Neural cell (in vitro differentiated cells): ENCODE data around the gene PIK3R4. TPM values are rescaled to one million over a fixed set of nuclear protein-coding genes. Genes with fewer than 3 reads are reported as not detected.

Source experiments
- H2AFZ ChIP-seq: fragments of 200-600, 300-800 bp; sonication (generic), shearing (Covaris generic); 2 replicates; pipeline ENCODE4 v1.6.0; 2014; ENCODE audit warnings: low read depth, mild to moderate bottlenecking, antibody characterized with exemption, low read length, moderate library complexity
- H3F3A ChIP-seq: fragments of 200-600 bp; shearing (Covaris generic); 2 replicates; pipeline ENCODE4 v1.6.1; 2016; ENCODE audit warnings: mild to moderate bottlenecking, moderate library complexity, mixed read lengths, antibody characterized with exemption, low read length; ENCODE audit not compliant: insufficient read depth, poor library complexity, severe bottlenecking
- H3K27ac ChIP-seq: fragments of 200-600, 300-800 bp; sonication (generic), shearing (Covaris generic); 2 replicates; pipeline ENCODE4 v1.5.1; 2014; ENCODE audit warnings: mild to moderate bottlenecking, low read length, moderate library complexity
- H3K27me3 ChIP-seq: fragments of 300-800, 200-600 bp; sonication (generic), shearing (Covaris generic); 2 replicates; pipeline ENCODE4 v1.6.0; 2014; ENCODE audit warnings: mild to moderate bottlenecking, low read depth, low read length, moderate library complexity; ENCODE audit not compliant: insufficient read depth
- H3K36me3 ChIP-seq: fragments of 300-800, 200-600 bp; sonication (generic), shearing (Covaris generic); 2 replicates; pipeline ENCODE4 v1.5.1; 2014; ENCODE audit warnings: mild to moderate bottlenecking, antibody characterized with exemption, low read length, moderate library complexity; ENCODE audit not compliant: insufficient read depth
- H3K4me2 ChIP-seq: fragments of 300-800, 200-600 bp; sonication (generic), shearing (Covaris generic); 2 replicates; pipeline ENCODE4 v1.6.0; 2014; ENCODE audit warnings: mild to moderate bottlenecking, low read length
- H3K4me3 ChIP-seq: fragments of 300-800, 200-600 bp; sonication (generic), shearing (Covaris generic); 2 replicates; pipeline ENCODE4 v1.5.1; 2014; ENCODE audit warnings: mild to moderate bottlenecking, low read length, moderate library complexity
- H3K79me2 ChIP-seq: fragments of 200-600 bp; shearing (Covaris generic); replicated peaks from 2 replicates; pipeline ENCODE4 v1.6.0; 2014; ENCODE audit warnings: mild to moderate bottlenecking, low read length, moderate library complexity; ENCODE audit not compliant: insufficient read depth
- H3K9ac ChIP-seq: fragments of 300-800, 200-600 bp; sonication (generic), shearing (Covaris generic); 2 replicates; pipeline ENCODE4 v1.6.1; 2016; ENCODE audit warnings: mild to moderate bottlenecking, low read length, mixed read lengths
- H3K9me2 ChIP-seq: fragments of 200-600 bp; shearing (Covaris generic); 2 replicates; pipeline ENCODE4 v1.6.1; 2016; ENCODE audit warnings: mild to moderate bottlenecking, low read length, mixed read lengths; ENCODE audit not compliant: insufficient read depth
- H3K9me3 ChIP-seq: fragments of 200-600, 300-800 bp; sonication (generic), shearing (Covaris generic); 2 replicates; pipeline ENCODE4 v1.6.1; 2016; ENCODE audit warnings: mild to moderate bottlenecking, mixed run types, low read length, moderate library complexity, mixed read lengths
- H4K20me1 ChIP-seq: fragments of 200-600 bp; shearing (Covaris generic); 2 replicates; pipeline ENCODE4 v1.6.1; 2016; ENCODE audit warnings: mild to moderate bottlenecking, mixed run types; ENCODE audit not compliant: insufficient read depth
- CTCF ChIP-seq: fragments of 450-650 bp; IDR thresholded peaks from 2 replicates; pipeline ENCODE4 v1.5.1; 2014; ENCODE audit warnings: antibody characterized with exemption, mild to moderate bottlenecking, moderate library complexity; ENCODE audit not compliant: poor library complexity, severe bottlenecking
- EP300 ChIP-seq: fragments of 450-650 bp; conservative IDR thresholded peaks from 2 replicates; pipeline ENCODE4 v1.6.1; 2014; ENCODE audit warnings: antibody characterized with exemption, mild to moderate bottlenecking, moderate library complexity; ENCODE audit not compliant: poor library complexity, severe bottlenecking
- EZH2 ChIP-seq: fragments of 200-600, 300-800 bp; shearing (Covaris generic), sonication (generic); IDR thresholded peaks from 2 replicates; pipeline ENCODE4 v1.6.1; 2014; ENCODE audit warnings: antibody characterized with exemption, low read length, borderline replicate concordance, mild to moderate bottlenecking; ENCODE audit not compliant: insufficient read depth, poor library complexity, severe bottlenecking
- MXI1 ChIP-seq: fragments of 450-650 bp; conservative IDR thresholded peaks from 2 replicates; pipeline ENCODE4 v1.6.1; 2014; ENCODE audit warnings: antibody characterized with exemption, mild to moderate bottlenecking; ENCODE audit not compliant: poor library complexity, severe bottlenecking
- POLR2AphosphoS5 ChIP-seq: IDR thresholded peaks from 2 replicates; pipeline ENCODE4 v1.6.1; 2012
- RAD21 ChIP-seq: fragments of 450-650 bp; conservative IDR thresholded peaks from 2 replicates; pipeline ENCODE4 v1.6.1; 2014; ENCODE audit warnings: antibody characterized with exemption, mild to moderate bottlenecking, moderate library complexity
- REST ChIP-seq: IDR thresholded peaks from 2 replicates; pipeline ENCODE4 v1.6.1; 2012; ENCODE audit warnings: borderline replicate concordance
- SMC3 ChIP-seq: fragments of 450-650 bp; conservative IDR thresholded peaks from 2 replicates; pipeline ENCODE4 v1.6.1; 2014; ENCODE audit warnings: antibody characterized with exemption, mild to moderate bottlenecking, moderate library complexity; ENCODE audit not compliant: poor library complexity
- TAF1 ChIP-seq: IDR thresholded peaks from 2 replicates; pipeline ENCODE4 v1.6.1; 2012; ENCODE audit warnings: low read depth
- polyA plus RNA-seq: library from polyadenylated mRNA; depleted of rRNA; stranded (reverse); fragments of >200 nt; gene quantifications from 2 replicates; pipeline ENCODE4 v1.2.3, GENCODE V29; 2014

Gene PIK3R4
- polyA plus RNA-seq, 1 donor from 2014 or later = 18.3 TPM

- Histone ChIP-seq H3K9me2 (no peaks in the 10 kb centered on the region), H3K4me3 (no peak overlapping the region), H2AFZ (no peak overlapping the region), H3K27ac (no peak overlapping the region), H3K4me2 (no peak overlapping the region), H4K20me1 (no peaks in the 10 kb centered on the region), H3K79me2 (no peaks in the 10 kb centered on the region), H3K9me3 (no peaks in the 10 kb centered on the region), H3F3A (no peaks in the 10 kb centered on the region), H3K27me3 (no peaks in the 10 kb centered on the region), H3K36me3 (peaks cover 5% of the 10 kb centered on the region), H3K9ac (no peak overlapping the region)
- TF ChIP-seq REST (no peak), CTCF (no peak), EZH2 (no peak), TAF1 (no peak), POLR2AphosphoS5 (no peak), RAD21 (no peak), SMC3 (no peak), EP300 (no peak), MXI1 (no peak)
These were observed 34.9 kb downstream of the PIK3R4 start for GRCh38 chr3:130711565-130712324.

- Histone ChIP-seq H3K9me2 (no peaks in the 10 kb centered on the region), H3K4me3 (no peak overlapping the region), H3K27me3 (no peaks in the 10 kb centered on the region), H3K36me3 (no peaks in the 10 kb centered on the region), H2AFZ (no peak overlapping the region), H3K79me2 (no peaks in the 10 kb centered on the region), H3F3A (no peaks in the 10 kb centered on the region), H4K20me1 (no peaks in the 10 kb centered on the region), H3K9ac (no peak overlapping the region), H3K9me3 (no peaks in the 10 kb centered on the region), H3K4me2 (no peak overlapping the region), H3K27ac (no peak overlapping the region)
- TF ChIP-seq POLR2AphosphoS5 = no peak
- TF ChIP-seq RAD21 = no peak
- no peak for TF ChIP-seq CTCF
- TF ChIP-seq SMC3 = no peak
- TF ChIP-seq EZH2 = no peak
- no peak for TF ChIP-seq REST
- TF ChIP-seq MXI1 = no peak
- TF ChIP-seq EP300 = no peak
- TF ChIP-seq TAF1 = no peak
These were observed 37.0 kb downstream of the PIK3R4 start for GRCh38 chr3:130709671-130710070.
